Neuronal stem cell (in vitro differentiated cells): ENCODE measurements around the gene UBAC2.
A peak's percentile ranks its signal among the peaks of the same experiment; 100 is the strongest.

Experiments used
- DNase-seq: peaks from one replicate; pipeline ENCODE4 v3.0.0-alpha.2; 2013; ENCODE audit warnings: low spot score
- H2AFZ ChIP-seq: one replicate; pipeline ENCODE4 v1.6.1; 2013; ENCODE audit warnings: mild to moderate bottlenecking, low read length, inconsistent platforms
- H2AK5ac ChIP-seq: 2 replicates; pipeline ENCODE4 v1.6.1; 2013; ENCODE audit warnings: low read depth, mild to moderate bottlenecking, inconsistent platforms, low read length, moderate library complexity, mixed read lengths
- H2BK120ac ChIP-seq: 2 replicates; pipeline ENCODE4 v1.6.1; 2013; ENCODE audit warnings: low read depth, mild to moderate bottlenecking, inconsistent platforms, low read length, moderate library complexity, mixed read lengths
- H2BK12ac ChIP-seq: one replicate; pipeline ENCODE4 v1.6.1; 2013; ENCODE audit warnings: low read length, inconsistent platforms
- H2BK15ac ChIP-seq: 2 replicates; pipeline ENCODE4 v1.6.1; 2013; ENCODE audit warnings: mild to moderate bottlenecking, low read length, inconsistent platforms, mixed read lengths
- H2BK5ac ChIP-seq: one replicate; pipeline ENCODE4 v1.6.1; 2013; ENCODE audit warnings: inconsistent platforms, mild to moderate bottlenecking, low read length, moderate library complexity
- H3K14ac ChIP-seq: one replicate; pipeline ENCODE4 v1.6.1; 2013; ENCODE audit warnings: low read length, inconsistent platforms
- H3K18ac ChIP-seq: 2 replicates; pipeline ENCODE4 v1.6.1; 2013; ENCODE audit warnings: low read length, inconsistent platforms
- H3K23ac ChIP-seq: 2 replicates; pipeline ENCODE4 v1.6.1; 2013; ENCODE audit warnings: low read depth, mild to moderate bottlenecking, mixed read lengths, low read length, inconsistent platforms; ENCODE audit not compliant: poor library complexity
- H3K27ac ChIP-seq: replicated peaks from 3 replicates; pipeline ENCODE4 v1.5.1; 2013; ENCODE audit warnings: low read length, inconsistent platforms
- H3K27me3 ChIP-seq, 3 experiments: 2 replicates each; pipeline ENCODE4 v1.6.1; 2013; ENCODE audit warnings: low read length in 3 of 3, mild to moderate bottlenecking in 2 of 3, inconsistent platforms in 1 of 3, low read depth in 1 of 3, mixed read lengths in 1 of 3, moderate library complexity in 1 of 3; ENCODE audit not compliant: control insufficient read depth in 3 of 3, insufficient read depth in 3 of 3
- H3K36me3 ChIP-seq, 2 donors: replicated peaks in 1 of 2; 2 replicates each; pipeline ENCODE4 v1.6.1; 2013; ENCODE audit warnings: low read length in 2 of 2; ENCODE audit not compliant: control insufficient read depth in 2 of 2, insufficient read depth in 2 of 2
- H3K4ac ChIP-seq: 2 replicates; pipeline ENCODE4 v1.6.1; 2013; ENCODE audit warnings: inconsistent platforms, mild to moderate bottlenecking, low read length, moderate library complexity
- H3K4me1 ChIP-seq, 2 donors: 1 replicate in 1 of 2; 2 replicates in 1 of 2; pipeline ENCODE4 v1.6.1; 2013; ENCODE audit warnings: low read length in 2 of 2, low read depth in 1 of 2; ENCODE audit not compliant: control insufficient read depth in 2 of 2, insufficient read depth in 1 of 2
- H3K4me2 ChIP-seq: one replicate; pipeline ENCODE4 v1.6.1; 2013; ENCODE audit warnings: mild to moderate bottlenecking, low read length, inconsistent platforms; ENCODE audit not compliant: insufficient read depth, poor library complexity, severe bottlenecking
- H3K4me3 ChIP-seq, 2 donors: 2 replicates each; pipeline ENCODE4 v1.5.1; 2013; ENCODE audit warnings: low read length in 2 of 2, mild to moderate bottlenecking in 2 of 2, inconsistent platforms in 1 of 2, moderate library complexity in 1 of 2
- H3K79me1 ChIP-seq: one replicate; pipeline ENCODE4 v1.6.1; 2013; ENCODE audit warnings: low read depth, mild to moderate bottlenecking, inconsistent platforms, low read length, moderate library complexity
- H3K9ac ChIP-seq: one replicate; pipeline ENCODE4 v1.6.1; 2013; ENCODE audit warnings: mild to moderate bottlenecking, low read depth, low read length, inconsistent platforms; ENCODE audit not compliant: poor library complexity
- H3K9me3 ChIP-seq, 2 donors: replicated peaks in 1 of 2; 2 replicates each; pipeline versions ENCODE3 to v1.6.1; 2013; ENCODE audit warnings: low read length in 2 of 2, mild to moderate bottlenecking in 2 of 2, inconsistent platforms in 1 of 2, low read depth in 1 of 2, mixed read lengths in 1 of 2, moderate library complexity in 1 of 2; ENCODE audit not compliant: control insufficient read depth in 2 of 2, insufficient read depth in 1 of 2
- H4K8ac ChIP-seq: one replicate; pipeline ENCODE4 v1.6.1; 2013; ENCODE audit warnings: low read depth, mild to moderate bottlenecking, inconsistent platforms, low read length, moderate library complexity
- H4K91ac ChIP-seq: one replicate; pipeline ENCODE4 v1.6.1; 2013; ENCODE audit warnings: low read length, low read depth, mild to moderate bottlenecking, inconsistent platforms; ENCODE audit not compliant: poor library complexity
- WGBS, 2 donors: extraction: QIAGEN DNeasy Blood & Tissue Kit; methylation state at CpG; one replicate each; pipeline ENCODE4 v1.1.7; 2013; ENCODE audit warnings: missing lambda C conversion rate in 2 of 2, mixed read lengths in 1 of 2; ENCODE audit not compliant: insufficient read length in 2 of 2, insufficient replicate concordance in 1 of 2; ENCODE audit errors: extremely low coverage in 2 of 2; 5-methylcytosine and 5-hydroxymethylcytosine counted together

UBAC2 gene

DNA sequence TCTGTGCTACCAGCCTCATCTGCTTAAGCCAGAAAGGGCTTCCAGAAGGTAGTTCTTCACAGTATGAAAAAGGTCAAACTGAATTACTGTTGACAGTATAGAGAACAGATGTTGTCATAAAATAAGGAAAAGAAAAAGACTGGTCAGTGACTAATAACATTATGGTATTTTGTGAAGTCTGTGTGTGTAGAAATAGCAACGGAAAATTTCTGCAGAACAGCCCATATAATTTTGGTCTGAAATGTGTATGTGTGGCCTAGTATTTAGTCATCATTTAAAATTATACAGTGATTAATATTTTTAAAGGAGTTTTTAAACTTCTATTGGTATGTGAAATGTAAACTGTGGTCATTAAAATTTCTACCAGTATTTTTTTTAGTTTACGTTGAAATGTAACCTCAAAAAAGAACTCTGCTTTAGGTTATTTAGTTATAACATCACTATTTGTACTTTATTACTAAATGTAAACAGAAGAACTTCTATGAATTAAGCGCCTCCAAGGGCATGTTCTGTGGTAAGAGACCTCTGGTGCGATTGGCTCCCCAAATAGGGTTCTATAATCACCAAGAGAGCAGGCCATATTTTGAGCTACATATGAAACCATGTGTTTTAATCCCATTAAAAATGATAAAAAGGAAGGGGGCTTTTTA lies 109.9 kb downstream of the UBAC2 start:
- no peak overlapping the region for H2AFZ ChIP-seq
- no peak overlapping the region for H2BK120ac ChIP-seq
- no peak overlapping the region for H3K23ac ChIP-seq
- H3K27ac ChIP-seq, result no peak overlapping the region
- WGBS, 2 donors, result no CpG with 5 or more reads among the region's 4 CpGs
- H3K18ac ChIP-seq, result no peak overlapping the region
- no peak overlapping the region for H3K9ac ChIP-seq
- H3K9me3 ChIP-seq, result peaks cover 0 to 13% of the 10 kb centered on the region in 2 donors
- H2BK15ac ChIP-seq, result no peak overlapping the region
- H2BK5ac ChIP-seq, result no peak overlapping the region
- no peak overlapping the region for H4K91ac ChIP-seq
- H3K27me3 ChIP-seq, result no peaks in the 10 kb centered on the region
- no peak overlapping the region for H2AK5ac ChIP-seq
- H3K79me1 ChIP-seq, result peaks cover 1% of the 10 kb centered on the region
- peaks cover 1 to 9% of the 10 kb centered on the region in 2 donors for H3K36me3 ChIP-seq
- H3K4me1 ChIP-seq, result peaks cover 13 to 31% of the 10 kb centered on the region in 2 donors
- no peak overlapping the region for H3K14ac ChIP-seq
- no peak overlapping the region for H3K4ac ChIP-seq
- DNase-seq, result no peak
- no peak overlapping the region for H3K4me3 ChIP-seq
- no peak overlapping the region for H2BK12ac ChIP-seq
- no peak overlapping the region for H3K4me2 ChIP-seq
- no peak overlapping the region for H4K8ac ChIP-seq

DNA sequence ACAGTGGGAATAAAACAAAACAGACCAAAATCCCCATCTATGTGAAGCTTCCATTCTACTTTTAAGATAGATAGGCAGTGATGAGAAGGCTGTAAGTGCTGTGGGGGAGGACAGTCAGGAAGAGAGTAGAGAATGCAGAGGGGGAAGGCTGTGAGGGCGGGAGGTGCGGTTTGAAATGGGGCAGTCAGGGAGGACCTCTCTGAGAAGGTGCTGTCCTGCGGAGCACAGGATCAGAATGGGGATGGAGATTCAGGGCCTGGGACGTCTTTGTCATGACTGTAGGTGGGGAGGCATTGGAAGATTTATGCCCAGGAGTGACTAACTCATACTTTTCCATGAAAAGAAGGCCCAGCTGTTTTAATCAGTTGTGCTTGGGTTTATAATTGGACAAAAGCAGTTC lies 110.5 kb downstream of the UBAC2 start:
- Histone ChIP-seq H4K91ac (no peak overlapping the region), H2AK5ac (no peak overlapping the region), H3K27ac (no peak overlapping the region), H3K4me3 (no peak overlapping the region), H3K14ac (no peak overlapping the region), H3K79me1 (peaks cover 1% of the 10 kb centered on the region), H4K8ac (no peak overlapping the region), H2BK120ac (no peak overlapping the region), H3K4me1 (peaks cover 13 to 31% of the 10 kb centered on the region in 2 donors), H3K18ac (no peak overlapping the region), H3K4ac (no peak overlapping the region), H3K9ac (no peak overlapping the region), H2BK5ac (no peak overlapping the region), H2AFZ (no peak overlapping the region), H3K4me2 (no peak overlapping the region), H3K23ac (no peak overlapping the region), H3K9me3 (peaks cover 0 to 13% of the 10 kb centered on the region in 2 donors), H2BK15ac (no peak overlapping the region), H3K36me3 (peaks cover 2 to 9% of the 10 kb centered on the region in 2 donors), H3K27me3 (no peaks in the 10 kb centered on the region), H2BK12ac (no peak overlapping the region)
- WGBS, 2 donors, result no CpG with 5 or more reads among the region's 4 CpGs
- DNase-seq, result no peak

DNA sequence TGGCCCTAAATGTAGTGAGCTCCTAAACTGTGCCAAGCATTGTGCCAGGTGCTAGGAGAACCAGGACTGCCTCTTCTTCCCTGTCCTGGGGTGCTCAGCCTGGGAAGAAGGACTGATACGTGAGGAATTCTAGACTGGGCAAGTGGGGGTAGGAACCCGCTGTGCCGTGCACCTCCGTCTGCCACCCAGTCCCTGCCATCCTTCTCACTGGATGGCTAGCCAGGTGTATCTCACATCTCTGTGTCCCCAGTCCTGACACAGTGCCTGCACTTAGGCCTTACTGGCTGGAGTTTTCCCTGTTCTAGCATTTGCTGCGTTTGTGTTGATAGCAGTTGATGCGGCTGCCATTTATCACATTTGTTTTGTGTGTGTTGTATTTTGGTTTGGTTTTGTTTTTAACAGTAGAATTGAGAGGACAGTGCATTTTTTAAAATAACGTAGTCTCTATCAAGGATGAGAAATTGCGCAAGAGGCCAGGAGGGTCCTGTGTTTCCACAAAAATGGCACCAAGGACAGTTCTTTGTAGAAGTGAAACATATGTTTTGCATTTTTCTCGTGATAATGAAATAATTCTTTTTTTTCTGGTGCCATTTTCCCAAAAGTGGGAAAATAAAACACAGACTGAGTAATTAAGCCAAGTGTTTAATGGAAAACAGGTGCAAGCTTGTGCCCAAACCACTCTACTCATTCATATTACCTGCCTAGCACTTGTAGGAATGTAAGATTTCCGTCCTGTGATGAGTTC lies 111.3 kb downstream of the UBAC2 start:
- Histone ChIP-seq H3K14ac (no peak overlapping the region), H3K27ac (no peak overlapping the region), H3K27me3 (no peaks in the 10 kb centered on the region), H3K18ac (no peak overlapping the region), H2AFZ (no peak overlapping the region), H3K23ac (no peak overlapping the region), H4K91ac (no peak overlapping the region), H4K8ac (no peak overlapping the region), H3K79me1 (no peaks in the 10 kb centered on the region), H2BK15ac (no peak overlapping the region), H3K9me3 (peaks cover 0 to 13% of the 10 kb centered on the region in 2 donors), H2BK5ac (no peak overlapping the region), H3K9ac (no peak overlapping the region), H2AK5ac (no peak overlapping the region), H3K4me2 (no peak overlapping the region), H2BK120ac (no peak overlapping the region), H3K4ac (no peak overlapping the region), H2BK12ac (no peak overlapping the region), H3K36me3 (peaks cover 3 to 9% of the 10 kb centered on the region in 2 donors), H3K4me1 (peaks cover 13 to 28% of the 10 kb centered on the region in 2 donors), H3K4me3 (no peak overlapping the region)
- WGBS, 2 donors, result no CpG with 5 or more reads among the region's 10 CpGs
- no peak for DNase-seq

DNA sequence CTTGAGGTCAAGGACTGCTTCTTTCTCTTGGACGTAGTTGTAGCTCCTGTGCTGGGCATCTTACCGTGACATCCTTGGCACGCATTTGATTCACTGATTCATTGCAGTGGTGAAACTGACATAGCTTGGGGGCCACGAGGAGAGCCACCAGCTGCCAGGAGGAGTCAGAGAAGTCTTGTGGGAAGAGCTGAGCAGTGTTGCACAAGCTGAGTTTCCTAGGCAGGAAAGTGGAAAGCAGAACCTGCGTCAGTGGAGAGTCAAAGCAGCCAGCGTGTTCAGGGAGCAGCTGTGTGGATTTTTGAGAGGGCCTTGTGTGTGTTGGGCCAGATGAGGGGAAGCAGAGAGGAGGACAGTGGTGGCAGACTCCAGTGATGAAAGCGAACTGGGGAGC lies 111.8 kb downstream of the UBAC2 start:
- Histone ChIP-seq H2BK5ac (no peak overlapping the region), H4K91ac (no peak overlapping the region), H3K9me3 (peaks cover 0 to 13% of the 10 kb centered on the region in 2 donors), H2BK12ac (no peak overlapping the region), H3K27me3 (no peaks in the 10 kb centered on the region), H3K79me1 (no peaks in the 10 kb centered on the region), H3K9ac (no peak overlapping the region), H3K4me3 (no peak overlapping the region), H3K23ac (no peak overlapping the region), H3K4me1 (peaks cover 13 to 22% of the 10 kb centered on the region in 2 donors), H2BK15ac (no peak overlapping the region), H2BK120ac (no peak overlapping the region), H3K4me2 (no peak overlapping the region), H2AK5ac (no peak overlapping the region), H3K4ac (no peak overlapping the region), H3K18ac (peak overlapping the region; percentile 38), H4K8ac (no peak overlapping the region), H3K14ac (peak overlapping the region; percentile 25), H3K36me3 (peaks cover 3 to 9% of the 10 kb centered on the region in 2 donors), H3K27ac (no peak overlapping the region), H2AFZ (no peak overlapping the region)
- no peak for DNase-seq
- WGBS, 2 donors, result no CpG with 5 or more reads among the region's 7 CpGs
